HG03060 (cell line): Measurements from ENCODE around the gene NEU3.
"Not testable (repeated sequence)": the region's sequence is repeated elsewhere in the genome, so short reads cannot be mapped to it uniquely, and the experiment has no call there.

ENCODE experiments used
- ATAC-seq: cut with Tn5 transposase; IDR thresholded peaks from one replicate; pipeline ENCODE4 v1.9.1; 2021; ENCODE audit warnings: low read depth, moderate number of reproducible peaks; ENCODE audit not compliant: unreplicated experiment

NEU3 gene

DNA sequence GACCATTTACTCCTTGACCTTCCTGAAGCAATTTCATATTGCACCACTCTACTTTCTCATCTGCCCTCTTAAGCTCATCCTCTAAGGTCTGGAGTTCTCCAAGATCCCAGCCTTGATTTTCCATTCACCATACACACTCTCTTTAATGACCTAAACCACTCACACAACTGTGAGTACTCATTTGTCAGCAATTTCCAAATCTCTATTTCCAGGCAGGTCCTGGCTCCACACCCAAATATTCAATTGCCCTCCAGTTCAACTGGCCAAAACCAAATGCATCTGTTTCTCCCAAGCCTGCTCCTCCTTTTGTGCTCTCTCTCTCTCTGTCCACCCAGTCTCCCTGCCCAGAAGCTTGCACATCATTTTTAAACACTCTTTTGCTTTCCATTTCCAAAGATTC is 39.6 kb downstream of the NEU3 start:
- ATAC-seq, result no peak

DNA sequence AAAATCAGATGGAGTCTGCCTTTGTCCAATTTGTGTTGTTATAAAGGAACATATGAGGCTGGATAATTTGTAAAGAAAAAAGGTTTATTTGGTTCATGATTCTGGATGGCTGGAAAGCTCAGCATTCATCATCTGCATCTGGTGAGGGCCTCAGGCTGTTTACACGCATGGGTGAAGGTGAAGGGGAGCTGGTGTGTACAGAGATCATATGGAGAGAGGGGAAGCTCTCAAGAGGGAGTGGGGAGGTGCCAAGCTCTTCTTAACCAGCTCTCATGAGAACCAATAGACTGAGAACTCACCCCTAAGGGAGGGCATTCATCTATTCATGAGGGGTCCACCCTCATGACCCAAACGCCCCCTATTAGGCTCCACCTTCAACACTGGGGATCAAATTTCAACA is 40.0 kb downstream of the NEU3 start:
- no peak for ATAC-seq

DNA sequence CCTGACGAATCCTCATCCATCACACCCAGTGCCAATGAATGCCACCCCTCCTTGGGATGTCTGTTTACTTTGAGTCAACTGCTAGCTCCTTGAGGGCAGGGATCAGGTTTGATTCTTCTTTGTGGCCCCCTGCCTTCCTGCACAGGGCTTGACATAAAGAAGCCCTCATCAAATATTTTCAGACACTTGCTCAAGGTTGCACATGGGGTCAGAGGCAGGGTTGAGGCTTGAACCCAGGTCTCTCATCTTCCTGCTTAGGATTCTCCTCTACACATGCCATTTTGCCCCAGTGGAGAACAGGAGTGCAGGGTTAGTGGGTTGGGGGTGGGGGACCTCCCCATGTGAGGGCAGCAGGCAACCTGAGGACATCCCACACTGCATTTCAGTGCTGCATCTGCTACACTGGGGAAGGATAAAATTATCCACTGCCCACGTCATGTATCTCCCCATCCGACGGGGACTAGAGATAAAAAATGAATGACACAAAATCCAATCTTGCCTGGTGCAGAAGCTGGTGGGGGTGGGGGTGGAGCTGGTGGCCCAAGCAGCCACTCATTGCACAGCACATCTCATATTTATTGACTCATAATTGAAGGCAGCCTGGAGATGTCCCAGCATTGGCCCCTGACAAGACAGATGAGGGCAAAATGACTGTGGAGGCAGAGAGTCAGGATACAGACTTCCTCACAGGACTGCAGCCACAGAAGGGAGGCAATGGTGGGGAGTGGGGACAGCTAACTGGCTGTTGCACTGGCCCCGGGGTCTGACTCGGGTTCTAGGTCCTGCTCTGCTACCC is 41.3 kb downstream of the NEU3 start:
- no peak for ATAC-seq

DNA sequence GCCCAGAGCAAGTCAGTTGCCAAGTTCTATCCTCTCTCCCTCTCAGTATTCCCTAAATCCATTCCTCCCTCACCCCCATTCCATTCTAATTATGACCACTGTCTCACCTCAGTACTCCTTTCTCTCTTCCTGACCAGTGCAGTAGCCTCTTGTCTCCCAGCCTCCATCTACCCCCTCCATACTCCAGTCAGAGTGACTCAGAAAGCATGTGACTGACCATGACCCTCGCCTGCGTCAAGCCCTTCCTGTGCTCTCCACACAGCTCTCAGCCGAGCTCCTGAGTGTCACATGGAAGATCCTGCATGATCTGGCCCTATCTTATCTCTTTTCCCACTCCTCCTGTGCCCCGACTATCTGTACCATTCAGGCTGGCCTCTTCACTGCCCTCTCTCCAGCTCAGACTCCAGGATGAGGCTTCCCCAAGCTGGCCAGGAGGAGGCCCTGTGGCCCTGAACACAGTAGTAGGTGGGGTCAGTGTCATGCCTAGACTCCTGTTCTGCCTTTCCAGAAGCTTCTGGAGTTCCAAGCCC is 42.6 kb downstream of the NEU3 start:
- ATAC-seq, result no peak

DNA sequence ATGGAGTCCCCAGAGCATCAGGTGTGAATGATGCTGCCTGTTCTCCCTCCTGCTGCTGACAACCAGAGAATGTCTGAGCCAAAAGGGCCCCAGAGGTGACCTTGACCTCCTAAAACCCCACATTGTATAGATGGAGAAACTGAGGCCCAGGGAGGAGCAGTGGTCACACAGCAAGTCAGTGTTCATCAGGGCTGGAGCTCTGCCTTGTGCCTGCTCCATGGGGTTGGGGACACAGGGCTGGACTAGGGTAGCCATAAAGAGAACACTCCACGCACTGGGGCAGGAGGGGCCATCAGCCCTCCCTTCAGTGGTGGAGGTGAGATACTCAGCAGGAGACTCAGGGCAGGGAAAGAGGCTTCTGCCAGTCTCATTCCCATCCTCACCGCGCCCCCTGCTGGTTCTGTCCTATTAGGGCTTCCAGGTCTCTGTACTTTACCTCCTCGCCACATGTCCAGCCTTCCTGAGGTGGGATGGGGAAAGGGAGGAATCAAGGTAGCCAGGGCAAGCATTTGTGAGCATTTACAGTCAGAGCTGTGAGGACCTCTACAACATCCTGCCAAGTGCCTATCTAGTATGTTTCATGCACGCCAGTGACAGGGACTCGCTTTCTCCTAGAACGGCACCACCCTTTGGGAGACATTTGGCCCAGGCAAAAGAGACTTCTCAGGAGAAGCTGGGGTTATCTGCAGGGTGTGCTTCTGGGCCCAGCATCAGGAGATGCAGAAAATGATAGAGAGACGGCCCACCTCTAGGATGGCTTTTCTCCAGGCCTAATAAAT is 43.2 kb downstream of the NEU3 start:
- no peak for ATAC-seq

DNA sequence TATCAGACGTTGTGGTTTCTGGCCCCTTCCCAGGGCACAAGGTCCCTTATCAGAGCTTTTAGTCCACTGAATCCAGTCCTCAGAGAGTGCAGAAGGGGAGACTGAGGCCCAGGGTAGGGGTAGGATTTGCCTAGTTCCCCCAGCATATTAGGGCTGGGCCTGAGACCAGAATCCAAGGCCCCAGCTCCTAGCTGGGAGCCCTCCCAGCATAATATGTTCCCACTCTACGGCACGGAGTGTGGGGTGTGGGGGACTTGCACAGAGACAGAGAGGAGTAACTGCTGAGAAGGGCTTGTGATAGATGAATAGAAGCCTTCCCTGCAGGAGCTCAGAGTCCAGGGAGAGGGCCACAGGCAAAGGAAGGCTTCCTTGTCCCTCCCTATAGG is 43.8 kb downstream of the NEU3 start:
- ATAC-seq, result no peak

DNA sequence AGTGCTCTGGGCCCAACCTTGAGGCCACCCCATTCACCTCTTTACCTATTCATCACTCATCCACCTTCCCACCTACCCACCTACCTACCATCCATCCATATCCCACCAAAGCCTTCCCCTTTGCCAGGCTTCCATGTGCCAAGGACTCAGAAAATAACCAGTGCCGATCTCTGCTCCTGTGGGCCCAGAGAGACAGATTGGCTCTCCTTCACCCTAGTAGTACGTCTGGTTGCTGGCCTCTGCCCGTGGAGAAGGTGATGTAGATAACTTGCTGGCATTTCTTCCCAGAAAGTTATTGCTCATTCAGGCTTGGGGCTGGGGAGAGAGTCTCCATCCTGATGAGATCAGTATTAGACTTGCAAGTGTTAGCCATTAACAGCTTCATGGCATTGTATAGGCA is 45.2 kb downstream of the NEU3 start:
- ATAC-seq, result no peak

DNA sequence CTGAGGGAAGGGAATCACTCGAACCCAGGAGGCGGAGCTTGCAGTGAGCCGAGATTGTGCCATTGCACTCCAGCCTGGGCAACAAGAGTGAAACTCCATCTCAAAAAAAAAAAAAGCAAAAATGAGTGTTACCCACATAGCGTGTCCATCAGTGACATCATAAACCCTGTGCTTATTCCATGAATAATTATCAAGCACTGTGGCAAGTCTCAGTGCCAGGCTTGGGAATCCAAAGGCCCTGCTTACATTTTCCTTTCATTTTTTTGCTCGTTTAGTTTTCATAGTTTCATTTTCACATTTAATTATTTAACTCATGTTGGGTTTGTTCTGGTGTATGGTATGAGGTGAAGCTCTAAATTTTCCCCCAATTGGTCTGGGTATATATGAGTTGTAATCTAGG is 46.5 kb downstream of the NEU3 start:
- no peak for ATAC-seq

DNA sequence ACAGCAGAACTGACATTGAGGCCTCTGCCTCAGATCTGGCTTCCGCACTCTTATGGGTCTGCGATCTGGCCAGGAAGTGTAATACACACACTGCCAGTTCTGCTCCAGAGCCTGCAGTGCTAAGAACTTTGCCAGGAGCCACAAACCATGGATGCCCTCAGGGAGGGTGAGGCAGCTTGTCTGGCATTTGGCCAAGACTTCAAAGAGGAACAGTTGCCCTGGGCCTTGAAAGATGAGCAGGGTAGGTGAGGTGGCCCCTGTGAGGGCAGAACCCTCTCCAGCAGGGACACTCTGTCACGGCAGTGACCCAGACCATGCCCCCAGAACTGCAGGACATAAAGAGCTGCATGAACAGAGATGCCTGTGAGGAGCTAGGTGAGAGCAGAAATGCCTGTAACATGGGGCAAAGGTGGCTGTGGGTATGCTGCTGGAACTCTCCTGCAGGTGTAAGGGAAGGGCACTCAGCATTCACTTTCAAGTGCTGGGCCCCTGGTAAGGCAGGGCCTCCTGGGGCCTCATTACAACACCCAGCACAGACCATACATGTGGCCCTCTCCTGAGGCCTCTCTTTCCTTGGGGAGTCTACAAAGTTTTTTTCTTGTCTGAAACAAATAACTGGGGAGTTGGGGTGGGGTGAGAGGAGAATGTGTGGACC is 47.3 kb downstream of the NEU3 start:
- no peak for ATAC-seq

DNA sequence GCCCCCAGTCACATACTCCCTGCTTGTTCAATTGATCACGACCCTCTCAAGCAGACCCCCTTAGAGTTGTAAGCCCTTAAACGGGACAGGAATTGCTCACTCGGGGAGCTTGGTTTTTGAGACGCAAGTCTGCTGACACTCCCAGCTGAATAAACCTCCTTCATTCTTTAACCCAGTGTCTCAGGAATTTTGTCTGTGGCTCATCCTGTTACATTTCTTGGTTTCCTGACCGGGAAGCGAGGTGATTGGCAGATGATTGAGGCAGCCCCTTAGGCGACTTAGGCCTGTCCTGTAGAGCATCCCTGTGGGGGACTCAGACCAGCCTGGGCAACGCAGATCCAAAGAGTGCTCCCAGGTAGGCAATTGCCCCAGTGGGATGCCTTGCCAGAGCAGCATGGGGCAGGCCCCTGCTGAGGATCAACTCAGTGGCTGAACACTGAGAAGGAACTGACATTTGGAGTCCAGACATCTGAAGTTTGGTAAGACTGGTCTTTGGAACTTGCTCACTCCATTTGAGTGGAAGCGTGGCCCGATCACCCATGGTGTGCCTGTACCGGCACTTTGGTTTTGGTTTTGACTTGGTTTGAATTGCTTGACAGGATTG is 51.5 kb downstream of the NEU3 start:
- no peak for ATAC-seq

DNA sequence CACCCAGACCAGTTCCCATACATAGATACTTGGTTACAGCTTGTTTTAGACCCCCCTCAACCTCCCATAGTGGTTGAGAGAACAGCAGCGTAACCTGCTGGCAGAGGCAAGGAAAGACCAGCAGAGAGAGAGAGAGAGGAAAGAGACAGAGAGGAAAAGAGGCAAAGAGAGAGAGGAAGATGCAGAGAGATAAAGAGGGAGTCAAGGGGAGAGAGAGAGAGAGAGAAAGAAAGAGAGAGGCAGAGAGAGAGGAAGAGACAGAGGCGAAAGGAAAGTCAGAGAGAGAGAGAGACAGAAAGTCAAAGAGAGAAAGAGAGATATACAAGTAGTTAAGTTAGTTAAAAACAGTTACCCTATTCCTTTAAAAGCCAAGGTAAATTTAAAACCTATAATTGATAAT is 52.5 kb downstream of the NEU3 start:
- ATAC-seq, result no peak

DNA sequence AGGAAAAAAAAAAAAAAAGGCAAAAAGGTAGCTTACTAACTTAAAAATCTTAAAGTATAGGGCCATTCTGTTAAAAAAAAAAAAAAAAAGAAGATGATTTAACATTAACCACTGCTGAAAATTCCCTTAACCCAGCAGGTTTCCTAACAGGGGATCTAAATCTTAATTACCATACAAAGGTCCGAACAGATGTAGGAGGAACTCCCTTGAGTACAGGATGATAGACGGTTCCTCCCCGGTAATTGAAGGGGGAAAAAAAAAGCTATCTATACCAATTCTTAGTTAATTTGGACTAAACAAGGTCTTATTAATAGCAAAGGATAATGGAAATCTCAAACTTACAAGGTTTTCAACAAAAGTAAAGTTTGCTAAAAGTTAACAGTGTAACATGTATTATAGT is 53.1 kb downstream of the NEU3 start:
- not testable (repeated sequence) for ATAC-seq

DNA sequence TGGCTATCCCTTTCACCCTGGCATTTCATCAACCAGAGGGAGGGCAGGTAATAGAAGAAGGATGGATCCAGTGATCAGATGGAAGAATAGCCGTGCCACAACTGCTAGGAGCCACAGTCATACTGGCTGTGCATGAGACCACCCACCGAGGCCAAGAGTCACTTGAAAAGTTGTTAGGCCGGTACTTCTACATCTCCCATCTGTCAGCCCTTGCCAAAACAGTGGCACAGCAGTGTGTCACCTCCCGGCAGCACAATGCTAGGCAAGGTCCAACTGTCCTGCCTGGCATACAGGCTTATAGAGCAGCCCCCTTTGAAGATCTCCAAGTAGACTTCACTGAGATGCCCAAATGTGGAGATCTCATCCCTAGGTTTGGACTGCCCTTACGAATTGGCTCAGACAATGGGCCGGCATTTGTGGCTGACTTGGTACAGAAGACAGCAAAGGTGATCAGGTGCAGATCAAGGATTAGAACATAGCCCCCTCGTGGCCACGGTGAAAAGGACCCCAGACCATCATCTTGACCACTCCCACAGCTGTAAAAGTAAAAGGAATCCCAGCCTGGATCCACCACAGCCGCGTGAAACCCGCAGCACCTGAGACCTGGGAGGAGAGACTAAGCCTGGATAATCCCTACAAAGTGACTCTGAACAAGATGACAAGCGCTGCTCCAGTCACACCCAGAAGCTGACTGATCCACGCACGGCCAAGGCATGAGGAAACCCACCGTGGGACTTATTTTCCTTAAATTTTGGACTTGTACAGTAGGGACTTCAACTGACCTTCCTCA is 55.8 kb downstream of the NEU3 start:
- not testable (repeated sequence) for ATAC-seq

DNA sequence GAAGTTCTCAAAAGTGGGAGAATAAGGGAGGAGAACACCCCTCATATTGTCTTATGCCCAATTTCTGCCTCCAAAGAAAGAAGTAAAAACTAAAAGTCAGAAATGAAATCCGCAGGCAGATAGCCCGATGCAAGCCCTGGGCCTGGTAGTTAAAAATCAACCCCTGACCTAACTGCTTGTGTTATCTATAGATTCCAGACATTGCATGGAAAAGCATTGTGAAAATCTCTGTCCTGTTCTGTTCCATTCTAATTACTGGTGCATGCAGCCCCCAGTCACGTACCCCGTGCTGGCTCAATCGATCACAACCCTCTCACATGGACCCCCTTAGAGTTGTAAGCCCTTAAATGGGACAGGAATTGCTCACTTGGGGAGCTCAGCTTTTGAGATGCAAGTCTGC is 57.9 kb downstream of the NEU3 start:
- ATAC-seq, result not testable (repeated sequence)

DNA sequence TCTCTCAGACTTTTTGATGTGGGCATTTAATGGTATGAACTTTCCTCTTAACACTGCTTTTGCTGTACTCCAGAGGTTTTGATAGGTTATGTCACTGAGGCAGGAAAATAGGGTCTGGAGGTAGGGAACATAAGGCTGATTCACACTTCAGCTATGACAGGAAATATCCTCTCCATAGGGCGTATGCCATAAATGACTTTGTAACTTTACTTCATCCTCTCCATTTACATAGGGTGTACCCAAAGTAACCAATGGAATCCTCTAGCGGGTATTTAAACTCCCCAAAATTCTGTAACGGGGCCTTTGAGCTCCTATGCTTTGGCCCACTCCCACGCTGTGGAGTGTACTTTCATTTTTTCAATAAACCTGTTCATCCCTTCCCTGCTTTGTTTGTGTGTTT is 58.5 kb downstream of the NEU3 start:
- no peak for ATAC-seq

DNA sequence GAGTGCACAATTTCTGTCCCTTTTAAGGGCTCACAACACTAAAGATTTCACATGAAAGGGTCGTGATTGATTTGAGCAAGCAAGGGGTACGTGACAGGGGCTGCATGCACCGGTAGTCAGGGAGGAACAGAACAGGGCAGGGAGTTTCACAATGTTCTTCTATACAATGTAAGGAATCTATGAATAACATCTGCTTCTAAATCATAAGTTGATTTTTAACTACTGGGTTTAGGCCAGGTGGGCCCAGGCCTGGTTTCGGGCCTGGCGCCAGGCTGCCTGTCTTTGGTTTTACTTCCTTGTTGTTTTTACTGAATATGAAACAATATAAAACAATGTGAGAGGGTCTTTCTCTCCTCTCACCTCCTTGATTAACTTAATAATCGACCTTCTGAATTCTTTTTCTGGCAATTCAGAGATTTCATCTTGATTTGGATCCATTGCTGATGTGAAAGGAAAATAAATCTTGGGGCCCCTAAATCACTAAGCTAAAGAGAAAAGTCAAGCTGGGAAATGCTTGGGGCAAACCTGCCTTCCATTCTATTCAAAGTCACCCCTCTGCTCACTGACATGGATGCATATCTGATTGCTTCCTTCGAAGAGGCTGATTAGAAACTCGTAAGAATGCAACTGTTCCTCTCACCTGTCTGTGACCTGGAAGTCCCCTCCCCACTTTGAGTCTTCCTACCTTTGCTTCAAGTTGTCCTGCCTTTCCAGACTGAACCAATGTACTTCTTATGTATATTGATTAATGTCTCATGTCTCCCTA is 61.0 kb downstream of the NEU3 start:
- not testable (repeated sequence) for ATAC-seq

DNA sequence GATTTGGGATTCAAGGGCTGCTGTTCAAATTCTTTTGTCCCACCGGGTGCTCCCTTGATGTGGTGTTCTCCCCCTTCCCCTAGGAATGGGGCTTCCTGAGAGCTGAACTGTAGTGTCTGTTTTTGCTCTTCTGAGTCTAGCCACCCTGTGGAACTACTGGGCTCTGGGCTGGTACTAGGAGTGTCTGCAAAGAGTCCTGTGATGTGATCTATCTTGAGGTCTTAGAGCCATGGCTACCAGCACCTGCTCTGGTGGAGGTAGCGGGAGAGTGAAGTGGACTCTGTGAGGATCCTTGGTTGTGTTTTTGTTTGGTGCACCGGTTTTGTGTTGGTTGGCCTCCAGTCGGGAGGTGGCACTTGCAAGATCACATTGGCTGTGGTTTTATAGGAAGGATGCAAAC is 61.8 kb downstream of the NEU3 start:
- no peak for ATAC-seq

DNA sequence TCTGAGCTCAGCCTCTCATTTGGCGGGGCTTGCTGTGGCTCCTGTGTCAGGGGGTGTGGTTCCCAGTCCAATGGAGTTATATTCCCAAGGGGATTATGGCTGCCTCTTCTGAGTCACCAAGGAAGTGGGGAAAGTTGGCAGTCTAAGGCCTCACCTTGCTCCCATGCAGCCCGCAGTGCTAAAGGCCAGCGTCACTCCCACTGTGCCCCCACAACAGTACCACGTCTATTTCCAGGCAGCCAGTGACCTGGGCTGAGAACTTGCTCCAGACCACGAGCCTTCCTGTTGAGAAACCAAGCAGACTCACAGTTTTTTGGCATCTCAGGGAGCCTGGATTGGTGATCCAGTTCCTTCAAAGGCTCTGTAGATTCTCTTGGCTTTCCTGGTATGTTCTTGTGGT is 62.3 kb downstream of the NEU3 start:
- ATAC-seq, result no peak

DNA sequence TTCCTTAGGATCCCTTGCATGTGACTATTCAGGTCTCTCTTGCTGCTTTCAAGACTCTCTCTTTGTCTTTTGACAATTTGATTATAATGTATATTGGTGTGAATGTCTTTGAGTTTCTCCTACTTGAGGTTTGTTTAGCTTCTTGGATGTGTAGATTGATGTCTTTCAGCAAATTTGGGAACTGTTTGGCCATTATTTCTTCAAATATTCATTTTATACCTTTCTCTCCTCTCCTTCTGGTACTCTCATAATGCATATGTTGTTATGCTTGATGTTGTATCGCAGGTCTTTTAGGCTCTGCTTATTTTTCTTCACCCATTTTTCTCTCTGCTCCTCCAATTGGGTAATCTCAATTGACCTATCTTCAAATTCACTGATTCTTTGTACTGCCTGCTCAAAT is 63.7 kb downstream of the NEU3 start:
- ATAC-seq, result no peak
